GM18951 (cell line): ENCODE data around the gene CKAP2L.

Experiments
- POLR2A ChIP-seq: IDR thresholded peaks from 4 replicates; pipeline ENCODE4 v1.6.1; 2011; ENCODE audit warnings: mild to moderate bottlenecking; ENCODE audit not compliant: insufficient read length, insufficient read depth; ENCODE audit errors: extremely low read depth
- in situ Hi-C: fragments of 300-500 bp; cut with MboI; formaldehyde crosslinking; loops from one replicate; pipeline ENCODE4 v1.12.0; 2022; ENCODE audit warnings: low sequenced_read_pairs, mixed read lengths, inconsistent platforms; ENCODE audit not compliant: unreplicated experiment

Gene CKAP2L

GRCh38 chr2:112764071-112765044, at the start of gene CKAP2L:
CKAP2L (minus strand) TSS chr2:112764609; CDS start chr2:112764598, 11 bp downstream.
- in situ Hi-C loops, result no loop called here
- TF ChIP-seq POLR2A, result peak; percentile 59

- in situ Hi-C loops, result no loop called here
- no peak for TF ChIP-seq POLR2A
Observed at GRCh38 chr2:112813280-112813966, 49.0 kb upstream of the CKAP2L start.

- in situ Hi-C loops, result no loop called here
- no peak for TF ChIP-seq POLR2A
Observed at GRCh38 chr2:112812318-112813267, 48.2 kb upstream of the CKAP2L start.

- in situ Hi-C loops, result no loop called here
- no peak for TF ChIP-seq POLR2A
Observed at GRCh38 chr2:112811841-112812306, 47.5 kb upstream of the CKAP2L start.

- in situ Hi-C loops, result no loop called here
Observed at GRCh38 chr2:112811276-112811831, 46.9 kb upstream of the CKAP2L start.

GRCh38 chr2:112809112-112809511, 44.7 kb upstream of the CKAP2L start:
- in situ Hi-C loops, result no loop called here
- no peak for TF ChIP-seq POLR2A

More at GRCh38 chr2:112811276-112811831, 46.9 kb upstream of the CKAP2L start:
- TF ChIP-seq POLR2A, result no peak

- TF ChIP-seq POLR2A, result no peak
- in situ Hi-C loops, result no loop called here
Observed at GRCh38 chr2:112807233-112807807, 42.9 kb upstream of the CKAP2L start.

- peak; percentile 35 for TF ChIP-seq POLR2A
- in situ Hi-C loops, result no loop called here
Observed at GRCh38 chr2:112805542-112805941, 41.1 kb upstream of the CKAP2L start.

- no peak for TF ChIP-seq POLR2A
- in situ Hi-C loops, result no loop called here
Observed at GRCh38 chr2:112803691-112804521, 39.5 kb upstream of the CKAP2L start.

- in situ Hi-C loops, result no loop called here
- no peak for TF ChIP-seq POLR2A
Observed at GRCh38 chr2:112800881-112801583, 36.6 kb upstream of the CKAP2L start.
